ENCODE results near the gene PPP6R2.

- TF ChIP-seq CTCF (conservative IDR thresholded peaks at IDR 0.05; ENCODE audit: low read length) (no peak), EZH2phosphoT487 (IDR thresholded peaks at IDR 0.05; ENCODE audit: borderline replicate concordance) (no peak)
Observed at GRCh38 chr22:50454556-50455075, 111.5 kb downstream of the PPP6R2 start.

All from Loucy (cell line).